HepG2 (cell line): ENCODE data around the gene BBC3.

ENCODE experiments used
- CEBPB ChIP-seq: IDR thresholded peaks from 2 replicates; pipeline ENCODE4 v1.6.1; 2011; ENCODE audit warnings: low read depth, low read length, improper control_type of control experiment, borderline replicate concordance
- EZH2 ChIP-seq: conservative IDR thresholded peaks from 2 replicates; pipeline ENCODE4 v1.6.1; 2012; ENCODE audit warnings: mild to moderate bottlenecking, low read depth, low read length, moderate library complexity
- HOXA7 ChIP-seq: sonication (generic); formaldehyde crosslinking; IDR thresholded peaks from 2 replicates; pipeline ENCODE4 v1.8.1; 2022; ENCODE audit warnings: mild to moderate bottlenecking, missing genetic modification reagents, moderate library complexity
- MAFK ChIP-seq, 2 experiments: IDR thresholded peaks in 1 of 2; conservative IDR thresholded peaks in 1 of 2; 2 replicates each; pipeline ENCODE4 v1.6.1; 2011; ENCODE audit warnings: improper control_type of control experiment in 2 of 2, low read length in 2 of 2
- NFATC3 ChIP-seq: sonication (generic); formaldehyde crosslinking; IDR thresholded peaks from 2 replicates; pipeline ENCODE4 v1.5.1; 2020; ENCODE audit warnings: mild to moderate bottlenecking, missing genetic modification reagents
- POLR2A ChIP-seq, 2 experiments: IDR thresholded peaks; 2 replicates each; pipeline ENCODE4 v1.6.1; 2011; ENCODE audit warnings: low read depth in 2 of 2, low read length in 2 of 2, mild to moderate bottlenecking in 1 of 2, moderate library complexity in 1 of 2; ENCODE audit not compliant: insufficient read depth in 1 of 2
- SMC3 ChIP-seq: IDR thresholded peaks from 2 replicates; pipeline ENCODE4 v1.6.1; 2011; ENCODE audit warnings: low read length, improper control_type of control experiment
- TAF1 ChIP-seq: sonication (generic); formaldehyde crosslinking; IDR thresholded peaks from 2 replicates; pipeline ENCODE4 v1.4.0; 2020; ENCODE audit warnings: missing genetic modification reagents
- TAF15 ChIP-seq: fragments of 200-400 bp; formaldehyde crosslinking; IDR thresholded peaks from one replicate; pipeline ENCODE4 v1.6.1; 2018; ENCODE audit warnings: mild to moderate bottlenecking, low read depth, low read length; ENCODE audit not compliant: poor library complexity, severe bottlenecking
- TCF12 ChIP-seq, 2 experiments: fragments of 450-650 bp in 1 of 2; sonication (generic) in 1 of 2; formaldehyde crosslinking in 1 of 2; IDR thresholded peaks; 2 replicates each; pipeline versions ENCODE4 v1.6.1 to v1.8.0; 2017 to 2022; ENCODE audit warnings: antibody characterized with exemption in 1 of 2, mild to moderate bottlenecking in 1 of 2, missing genetic modification reagents in 1 of 2, moderate library complexity in 1 of 2
- TF ChIP-seq, protein P1 (sequence below): sonication (generic); formaldehyde crosslinking; IDR thresholded peaks from 2 replicates; pipeline ENCODE4 v1.5.0; 2020; ENCODE audit warnings: mild to moderate bottlenecking, missing genetic modification reagents, moderate library complexity
- TF ChIP-seq, protein P2 (sequence below): sonication (generic); formaldehyde crosslinking; IDR thresholded peaks from 2 replicates; pipeline ENCODE4 v1.4.0; 2020; ENCODE audit warnings: missing genetic modification reagents
- TF ChIP-seq, protein P3 (sequence below): IDR thresholded peaks from 2 replicates; pipeline ENCODE4 v1.6.1; 2016; ENCODE audit warnings: missing compliant biosample characterization, missing genetic modification reagents, borderline replicate concordance
- TF ChIP-seq, protein P4 (sequence below): IDR thresholded peaks from 2 replicates; pipeline ENCODE4 v1.6.1; 2016; ENCODE audit warnings: mild to moderate bottlenecking, missing biosample characterization, missing genetic modification reagents

DNA sequence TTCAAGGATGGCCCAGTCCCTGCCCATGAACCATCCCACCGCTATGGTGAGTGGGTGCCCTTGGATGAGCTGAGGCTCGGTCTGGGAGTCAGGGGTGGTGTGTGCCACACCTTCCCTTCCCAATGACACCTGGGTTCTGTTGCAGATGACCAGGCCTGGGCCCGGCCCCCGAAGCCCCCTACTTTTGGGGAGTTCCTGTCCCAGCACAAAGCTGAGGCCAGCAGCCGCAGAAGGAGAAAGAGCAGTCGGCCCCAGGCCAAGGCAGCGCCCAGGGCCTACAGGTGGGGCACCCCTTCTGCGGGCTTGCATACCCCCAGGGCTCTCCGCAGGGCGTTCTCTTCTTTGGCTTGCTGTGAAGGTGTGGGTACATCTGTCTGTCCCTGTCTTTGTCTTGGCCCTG is 39.4 kb upstream of the BBC3 start:
- TF ChIP-seq TCF12 (IDR thresholded peaks at IDR 0.05) (no peak), TCF12 (CRISPR knock-in tag; IDR thresholded peaks at IDR 0.05) (no peak), TAF15 (no peak), CEBPB (no peak), EZH2 (no peak), SMC3 (no peak), TAF1 (CRISPR knock-in tag) (no peak), HOXA7 (CRISPR knock-in tag) (no peak), MAFK (conservative IDR thresholded peaks at IDR 0.05 in 1 of 2, IDR thresholded peaks at IDR 0.05 in 1 of 2; ENCODE audit: low read length in 2 of 2) (no peak), POLR2A (IDR thresholded peaks at IDR 0.05; ENCODE audit: insufficient read depth in 1 of 2, low read depth in 2 of 2, low read length in 2 of 2) (no peak), NFATC3 (no peak)
- TF ChIP-seq, protein P1, sequence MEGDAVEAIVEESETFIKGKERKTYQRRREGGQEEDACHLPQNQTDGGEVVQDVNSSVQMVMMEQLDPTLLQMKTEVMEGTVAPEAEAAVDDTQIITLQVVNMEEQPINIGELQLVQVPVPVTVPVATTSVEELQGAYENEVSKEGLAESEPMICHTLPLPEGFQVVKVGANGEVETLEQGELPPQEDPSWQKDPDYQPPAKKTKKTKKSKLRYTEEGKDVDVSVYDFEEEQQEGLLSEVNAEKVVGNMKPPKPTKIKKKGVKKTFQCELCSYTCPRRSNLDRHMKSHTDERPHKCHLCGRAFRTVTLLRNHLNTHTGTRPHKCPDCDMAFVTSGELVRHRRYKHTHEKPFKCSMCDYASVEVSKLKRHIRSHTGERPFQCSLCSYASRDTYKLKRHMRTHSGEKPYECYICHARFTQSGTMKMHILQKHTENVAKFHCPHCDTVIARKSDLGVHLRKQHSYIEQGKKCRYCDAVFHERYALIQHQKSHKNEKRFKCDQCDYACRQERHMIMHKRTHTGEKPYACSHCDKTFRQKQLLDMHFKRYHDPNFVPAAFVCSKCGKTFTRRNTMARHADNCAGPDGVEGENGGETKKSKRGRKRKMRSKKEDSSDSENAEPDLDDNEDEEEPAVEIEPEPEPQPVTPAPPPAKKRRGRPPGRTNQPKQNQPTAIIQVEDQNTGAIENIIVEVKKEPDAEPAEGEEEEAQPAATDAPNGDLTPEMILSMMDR (CRISPR knock-in tag) = no peak
- TF ChIP-seq, protein P2, sequence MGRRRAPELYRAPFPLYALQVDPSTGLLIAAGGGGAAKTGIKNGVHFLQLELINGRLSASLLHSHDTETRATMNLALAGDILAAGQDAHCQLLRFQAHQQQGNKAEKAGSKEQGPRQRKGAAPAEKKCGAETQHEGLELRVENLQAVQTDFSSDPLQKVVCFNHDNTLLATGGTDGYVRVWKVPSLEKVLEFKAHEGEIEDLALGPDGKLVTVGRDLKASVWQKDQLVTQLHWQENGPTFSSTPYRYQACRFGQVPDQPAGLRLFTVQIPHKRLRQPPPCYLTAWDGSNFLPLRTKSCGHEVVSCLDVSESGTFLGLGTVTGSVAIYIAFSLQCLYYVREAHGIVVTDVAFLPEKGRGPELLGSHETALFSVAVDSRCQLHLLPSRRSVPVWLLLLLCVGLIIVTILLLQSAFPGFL (CRISPR knock-in tag) = no peak
- TF ChIP-seq, protein P3, sequence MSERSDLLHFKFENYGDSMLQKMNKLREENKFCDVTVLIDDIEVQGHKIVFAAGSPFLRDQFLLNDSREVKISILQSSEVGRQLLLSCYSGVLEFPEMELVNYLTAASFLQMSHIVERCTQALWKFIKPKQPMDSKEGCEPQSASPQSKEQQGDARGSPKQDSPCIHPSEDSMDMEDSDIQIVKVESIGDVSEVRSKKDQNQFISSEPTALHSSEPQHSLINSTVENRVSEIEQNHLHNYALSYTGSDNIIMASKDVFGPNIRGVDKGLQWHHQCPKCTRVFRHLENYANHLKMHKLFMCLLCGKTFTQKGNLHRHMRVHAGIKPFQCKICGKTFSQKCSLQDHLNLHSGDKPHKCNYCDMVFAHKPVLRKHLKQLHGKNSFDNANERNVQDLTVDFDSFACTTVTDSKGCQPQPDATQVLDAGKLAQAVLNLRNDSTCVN (CRISPR knock-in tag) = no peak
- TF ChIP-seq, protein P4, sequence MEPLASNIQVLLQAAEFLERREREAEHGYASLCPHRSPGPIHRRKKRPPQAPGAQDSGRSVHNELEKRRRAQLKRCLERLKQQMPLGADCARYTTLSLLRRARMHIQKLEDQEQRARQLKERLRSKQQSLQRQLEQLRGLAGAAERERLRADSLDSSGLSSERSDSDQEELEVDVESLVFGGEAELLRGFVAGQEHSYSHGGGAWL (CRISPR knock-in tag) = no peak
